OCI-LY7 (cell line): ENCODE data around the gene AKT2. TPM values are rescaled to one million over a fixed set of nuclear protein-coding genes. Genes with fewer than 3 reads are reported as not detected.

Source experiments
- BruUV-seq: library from RNA; stranded (reverse); fragments of 400-500 nt; replicated peaks from 2 replicates; lab custom pipeline; 2021; lab: Mats Ljungman, UMichigan
- CTCF ChIA-PET: fragments of 300-600 bp; sonication (Branson Sonifier 250); formaldehyde crosslinking; loops from one replicate; lab custom pipeline; 2022; ENCODE audit warnings: antibody characterized with exemption; ENCODE audit not compliant: unreplicated experiment; lab: Charles Lee
- POLR2A ChIA-PET: fragments of 300-600 bp; sonication (Branson Sonifier 250); formaldehyde crosslinking; loops from one replicate; lab custom pipeline; 2022; ENCODE audit warnings: antibody characterized with exemption; lab: Charles Lee
- DNase-seq: peaks from one replicate; pipeline ENCODE4 v3.0.0-alpha.2; 2015; ENCODE audit warnings: low spot score
- H2AFZ ChIP-seq: fragments of 200-600 bp; sonication (generic), shearing (Covaris generic); 2 replicates; pipeline ENCODE4 v1.6.1; 2014; ENCODE audit warnings: mild to moderate bottlenecking, antibody characterized with exemption, low read length, moderate library complexity
- H3K27ac ChIP-seq: fragments of 200-600 bp; sonication (generic); 2 replicates; pipeline ENCODE4 v1.5.1; 2014; ENCODE audit warnings: mixed run types, low read depth, mild to moderate bottlenecking, moderate library complexity, low read length, inconsistent platforms; ENCODE audit not compliant: poor library complexity, severe bottlenecking
- H3K36me3 ChIP-seq: fragments of 200-600 bp; sonication (generic); 2 replicates; pipeline ENCODE4 v1.6.1; 2014; ENCODE audit warnings: mild to moderate bottlenecking, antibody characterized with exemption, low read length, moderate library complexity, mixed read lengths; ENCODE audit not compliant: insufficient read depth
- H3K4me1 ChIP-seq: fragments of 200-600 bp; sonication (generic); 2 replicates; pipeline ENCODE4 v1.5.1; 2014; ENCODE audit warnings: mild to moderate bottlenecking, low read length; ENCODE audit not compliant: insufficient read depth, poor library complexity, severe bottlenecking
- H3K4me2 ChIP-seq: fragments of 200-600 bp; sonication (generic); 2 replicates; pipeline ENCODE4 v1.6.1; 2014; ENCODE audit warnings: mild to moderate bottlenecking, low read length
- H3K4me3 ChIP-seq: fragments of 200-600 bp; sonication (generic); 2 replicates; pipeline ENCODE4 v1.5.1; 2014; ENCODE audit warnings: mild to moderate bottlenecking, low read depth, low read length; ENCODE audit not compliant: poor library complexity, severe bottlenecking
- H3K79me2 ChIP-seq: fragments of 200-600 bp; sonication (generic); 2 replicates; pipeline ENCODE4 v1.6.1; 2016; ENCODE audit warnings: low read depth, mild to moderate bottlenecking, low read length, moderate library complexity, mixed read lengths; ENCODE audit not compliant: insufficient read depth
- H3K9me2 ChIP-seq: fragments of 200-600 bp; sonication (generic); 2 replicates; pipeline ENCODE4 v1.6.1; 2016; ENCODE audit warnings: mild to moderate bottlenecking, low read length, mixed read lengths; ENCODE audit not compliant: insufficient read depth
- H3K9me3 ChIP-seq: fragments of 200-600 bp; sonication (generic); 2 replicates; pipeline ENCODE4 v1.6.1; 2014; ENCODE audit warnings: mild to moderate bottlenecking, mixed run types, low read length, mixed read lengths
- H4K20me1 ChIP-seq: fragments of 200-600 bp; sonication (generic); 2 replicates; pipeline ENCODE4 v1.6.1; 2014; ENCODE audit warnings: mild to moderate bottlenecking, antibody characterized with exemption, low read length, moderate library complexity, mixed read lengths; ENCODE audit not compliant: insufficient read depth
- EZH2phosphoT487 ChIP-seq: fragments of 200-600 bp; sonication (generic); IDR thresholded peaks from 2 replicates; pipeline ENCODE4 v1.6.1; 2018; ENCODE audit warnings: low read depth, borderline replicate concordance, mild to moderate bottlenecking, mixed run types, antibody characterized with exemption, low read length, moderate library complexity, mixed read lengths
- intact Hi-C: fragments of 100-400 bp; cut with micrococcal nuclease; formaldehyde crosslinking; loops from one replicate; pipeline ENCODE4 v1.10.0; 2022; ENCODE audit not compliant: unreplicated experiment
- total RNA-seq, 2 experiments: library from RNA; depleted of rRNA in 1 of 2; stranded (reverse); fragments of >200 nt in 1 of 2; shearing (Covaris generic) in 1 of 2; gene quantifications; 2 replicates each; pipeline ENCODE4 v1.2.3, GENCODE V29; 2014 to 2022
- TF ChIP-seq, protein P1 (sequence below): fragments of 200-600 bp; sonication (generic); conservative IDR thresholded peaks from 2 replicates; pipeline ENCODE4 v1.5.1; 2014; ENCODE audit warnings: mild to moderate bottlenecking, antibody characterized with exemption, low read length, moderate library complexity, mixed read lengths

AKT2 gene
- total RNA-seq, 2 experiments from 2014 or later: 116 to 197 TPM

DNA sequence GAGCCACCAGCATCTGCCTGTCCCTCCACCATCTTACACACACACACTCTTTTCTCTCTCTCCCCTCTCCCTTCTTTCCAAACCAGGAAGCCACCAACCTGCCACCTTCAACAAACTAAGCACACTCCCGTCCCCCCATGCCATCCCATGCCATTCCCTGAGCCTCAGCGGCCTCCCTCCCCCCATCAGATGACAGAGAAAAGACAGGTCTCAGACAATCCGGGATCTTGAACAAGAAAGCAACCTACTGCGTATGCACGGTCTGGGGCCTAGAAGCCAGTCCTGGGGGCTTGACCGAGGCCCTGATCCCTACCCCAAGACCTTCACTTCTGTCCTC lies 19.4 kb downstream of the AKT2 start:
- peaks cover 11% of the 10 kb centered on the region for H3K4me1 ChIP-seq
- H3K27ac ChIP-seq: no peak overlapping the region
- no peak for TF ChIP-seq EZH2phosphoT487
- TF ChIP-seq, protein P1, sequence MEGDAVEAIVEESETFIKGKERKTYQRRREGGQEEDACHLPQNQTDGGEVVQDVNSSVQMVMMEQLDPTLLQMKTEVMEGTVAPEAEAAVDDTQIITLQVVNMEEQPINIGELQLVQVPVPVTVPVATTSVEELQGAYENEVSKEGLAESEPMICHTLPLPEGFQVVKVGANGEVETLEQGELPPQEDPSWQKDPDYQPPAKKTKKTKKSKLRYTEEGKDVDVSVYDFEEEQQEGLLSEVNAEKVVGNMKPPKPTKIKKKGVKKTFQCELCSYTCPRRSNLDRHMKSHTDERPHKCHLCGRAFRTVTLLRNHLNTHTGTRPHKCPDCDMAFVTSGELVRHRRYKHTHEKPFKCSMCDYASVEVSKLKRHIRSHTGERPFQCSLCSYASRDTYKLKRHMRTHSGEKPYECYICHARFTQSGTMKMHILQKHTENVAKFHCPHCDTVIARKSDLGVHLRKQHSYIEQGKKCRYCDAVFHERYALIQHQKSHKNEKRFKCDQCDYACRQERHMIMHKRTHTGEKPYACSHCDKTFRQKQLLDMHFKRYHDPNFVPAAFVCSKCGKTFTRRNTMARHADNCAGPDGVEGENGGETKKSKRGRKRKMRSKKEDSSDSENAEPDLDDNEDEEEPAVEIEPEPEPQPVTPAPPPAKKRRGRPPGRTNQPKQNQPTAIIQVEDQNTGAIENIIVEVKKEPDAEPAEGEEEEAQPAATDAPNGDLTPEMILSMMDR: no peak
- ChIA-PET POLR2A (interaction anchor here (0.5 kb wide), 1 partner anchor 19 kb away, joined by 4 read pairs; the partner anchor contains the start of gene AKT2), CTCF (no interaction called here)
- no peak overlapping the region for H3K4me3 ChIP-seq
- H2AFZ ChIP-seq: no peak overlapping the region
- intact Hi-C loops: no loop called here
- H3K79me2 ChIP-seq: peaks cover 4% of the 10 kb centered on the region; the same call in 1 of the 2 replicates
- H3K9me3 ChIP-seq: no peaks in the 10 kb centered on the region
- no peak for DNase-seq
- H4K20me1 ChIP-seq: no peaks in the 10 kb centered on the region; the same call in 1 of the 2 replicates
- H3K36me3 ChIP-seq: peaks cover 65% of the 10 kb centered on the region
- no peaks in the 10 kb centered on the region for H3K9me2 ChIP-seq
- H3K4me2 ChIP-seq: no peak overlapping the region
- no TSS peak for BruUV-seq

DNA sequence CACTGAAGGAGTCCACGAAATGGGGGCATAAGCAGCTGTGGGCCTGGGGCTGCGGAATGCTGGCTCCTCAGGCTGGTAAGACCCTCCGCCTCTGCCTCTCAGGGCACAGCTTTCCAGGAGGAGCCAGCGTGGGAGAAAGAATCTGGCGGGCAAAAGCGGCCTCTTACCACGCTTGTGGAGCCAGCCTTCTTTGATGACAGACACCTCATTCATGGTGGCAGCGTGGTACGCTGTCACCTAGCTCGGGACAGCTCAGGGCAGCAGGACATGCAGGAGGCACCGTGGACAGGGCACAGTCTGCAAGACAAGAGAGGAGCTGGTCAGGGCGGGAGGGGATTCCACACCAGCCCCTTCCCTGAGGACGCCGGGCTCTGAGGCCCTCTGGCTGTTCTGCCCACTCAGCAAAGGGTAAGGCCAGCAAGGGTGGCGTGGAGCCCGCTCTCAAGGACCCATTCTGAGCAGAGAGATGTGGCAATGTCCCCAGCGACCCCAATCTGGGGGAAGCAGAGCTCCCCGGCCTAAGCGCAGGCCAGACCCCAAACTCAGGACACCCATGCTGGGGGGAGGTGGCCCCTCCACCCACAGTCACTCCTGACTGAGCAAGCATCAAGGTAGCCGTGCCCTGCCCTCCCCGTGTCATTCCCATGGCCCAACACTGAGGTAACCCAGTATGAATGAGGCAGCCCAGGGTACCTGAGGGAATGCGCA lies 19.9 kb downstream of the AKT2 start:
- Histone ChIP-seq H3K4me2 (no peak overlapping the region), H3K36me3 (peaks cover 62% of the 10 kb centered on the region), H3K9me2 (no peaks in the 10 kb centered on the region), H3K4me3 (no peak overlapping the region), H3K27ac (no peak overlapping the region), H3K4me1 (peaks cover 11% of the 10 kb centered on the region), H2AFZ (no peak overlapping the region), H3K9me3 (no peaks in the 10 kb centered on the region), H4K20me1 (no peaks in the 10 kb centered on the region; the same call in 1 of the 2 replicates), H3K79me2 (no peaks in the 10 kb centered on the region; the same call in 1 of the 2 replicates)
- TF ChIP-seq EZH2phosphoT487: no peak
- TF ChIP-seq, protein P1: no peak
- CTCF ChIA-PET: no interaction called here
- DNase-seq: no peak
- no TSS peak for BruUV-seq
- intact Hi-C loops: no loop called here
- POLR2A ChIA-PET: interaction anchor here (0.5 kb wide), 1 partner anchor 20 kb away, joined by 4 read pairs; the partner anchor contains the start of gene AKT2
